Activated T-cell treated with anti-CD3 and anti-CD28 coated beads, Interleukin-2, amount 50 U/mL, for 4 hours (primary cell): ENCODE results near the gene TBC1D2B. TPM values are rescaled to one million over a fixed set of nuclear protein-coding genes. Genes with fewer than 3 reads are reported as not detected.
A peak's percentile ranks its signal among the peaks of the same experiment; 100 is the strongest.

Experiments
- ATAC-seq, 2 donors: fragments of 200-7000 bp; cut with Tn5 transposase; one replicate each; pipeline ENCODE4 v1.10.0; 2021
- DNase-seq: peaks from one replicate; pipeline ENCODE4 v3.0.0-alpha.2; 2020
- H3K27me3 Mint-ChIP-seq: one replicate; pipeline ENCODE4 v1.8.0; 2021; ENCODE audit warnings: low read depth, mixed read lengths
- H3K36me3 Mint-ChIP-seq: one replicate; pipeline ENCODE4 v1.8.0; 2022; ENCODE audit warnings: mixed read lengths; ENCODE audit not compliant: insufficient read depth
- H3K4me1 Mint-ChIP-seq: one replicate; pipeline ENCODE4 v1.8.0; 2021; ENCODE audit warnings: low read depth, mixed read lengths
- H3K4me3 Mint-ChIP-seq: one replicate; pipeline ENCODE4 v1.8.0; 2021; ENCODE audit warnings: mild to moderate bottlenecking, moderate library complexity, mixed read lengths
- H3K9me3 Mint-ChIP-seq: one replicate; pipeline ENCODE4 v1.8.0; 2021; ENCODE audit warnings: mixed read lengths
- total RNA-seq, 3 donors: library from RNA; stranded (reverse); gene quantifications; one replicate each; pipeline ENCODE4 v1.2.1, GENCODE V29; 2021

Gene TBC1D2B
- total RNA-seq, 3 donors from 2014 or later, result 22.8 to 24.9 (median 24.0) TPM

DNA sequence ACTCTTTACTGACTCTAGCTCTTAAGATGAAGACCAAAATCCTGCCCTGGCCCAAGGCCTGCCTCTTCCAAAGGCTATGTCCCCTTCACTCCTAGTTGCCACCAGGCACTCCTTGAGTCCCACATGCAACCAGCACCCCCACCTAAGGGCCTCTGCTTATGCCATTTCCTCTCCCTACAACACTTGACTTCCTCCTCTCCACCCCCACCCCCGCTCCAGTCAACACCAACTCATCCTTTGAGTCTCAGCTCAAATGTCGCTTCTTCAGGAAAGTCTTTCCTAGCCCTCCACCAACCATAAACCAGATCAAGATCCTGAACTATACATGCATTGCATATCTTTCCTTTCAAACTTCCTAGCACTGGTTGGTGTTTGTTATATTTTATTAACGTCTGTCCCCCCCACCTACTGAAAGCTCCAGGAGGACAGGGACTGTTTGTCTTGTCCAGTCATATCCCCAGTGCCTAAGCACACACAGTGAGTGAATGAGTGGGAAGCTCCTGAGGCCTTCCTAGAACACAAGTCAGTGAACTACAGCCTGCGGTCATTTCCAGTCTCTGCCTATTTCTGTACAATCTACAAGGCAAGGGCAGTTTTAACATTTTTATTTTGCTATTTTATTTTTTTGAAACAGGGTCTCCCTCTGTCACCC is 7.3 kb downstream of the TBC1D2B start:
- DNase-seq, result no peak
- Mint-ChIP-seq H3K4me1 (peaks cover 37% of the 10 kb centered on the region), H3K36me3 (peaks cover 6% of the 10 kb centered on the region), H3K9me3 (no peaks in the 10 kb centered on the region), H3K27me3 (no peaks in the 10 kb centered on the region), H3K4me3 (peak overlapping the region; percentile 75)
- peak; percentile 27 to 36 for ATAC-seq

DNA sequence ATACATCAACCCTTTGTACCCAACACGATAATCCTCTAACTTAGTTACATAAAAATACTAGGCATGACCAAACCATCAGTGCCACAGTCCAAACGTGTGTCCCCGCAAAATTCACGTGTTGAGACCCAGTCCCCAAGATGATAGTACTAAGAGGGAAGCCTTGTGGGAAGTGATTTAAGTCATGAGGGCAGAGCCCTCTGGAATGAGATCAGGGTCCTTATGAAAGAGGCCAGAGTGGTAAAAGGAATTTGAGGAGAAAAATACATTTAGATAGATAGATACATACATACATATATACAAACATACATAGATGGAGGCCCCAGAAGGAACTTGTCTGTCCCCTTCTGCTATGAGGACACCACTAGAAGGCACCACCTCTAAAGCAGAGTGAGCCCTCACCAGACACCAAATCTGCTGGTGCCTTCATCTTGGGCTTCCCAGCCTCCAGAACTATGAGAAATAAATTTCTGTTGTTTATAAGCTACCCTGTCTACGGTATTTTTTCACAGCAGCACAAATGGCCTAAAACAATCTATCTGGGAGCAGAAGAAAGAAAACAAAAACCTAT is 8.0 kb downstream of the TBC1D2B start:
- peaks cover 4% of the 10 kb centered on the region for H3K36me3 Mint-ChIP-seq
- ATAC-seq, result no peak
- no peaks in the 10 kb centered on the region for H3K9me3 Mint-ChIP-seq
- H3K4me1 Mint-ChIP-seq, result peaks cover 34% of the 10 kb centered on the region
- peak overlapping the region; percentile 75 for H3K4me3 Mint-ChIP-seq
- DNase-seq, result no peak
- no peaks in the 10 kb centered on the region for H3K27me3 Mint-ChIP-seq

DNA sequence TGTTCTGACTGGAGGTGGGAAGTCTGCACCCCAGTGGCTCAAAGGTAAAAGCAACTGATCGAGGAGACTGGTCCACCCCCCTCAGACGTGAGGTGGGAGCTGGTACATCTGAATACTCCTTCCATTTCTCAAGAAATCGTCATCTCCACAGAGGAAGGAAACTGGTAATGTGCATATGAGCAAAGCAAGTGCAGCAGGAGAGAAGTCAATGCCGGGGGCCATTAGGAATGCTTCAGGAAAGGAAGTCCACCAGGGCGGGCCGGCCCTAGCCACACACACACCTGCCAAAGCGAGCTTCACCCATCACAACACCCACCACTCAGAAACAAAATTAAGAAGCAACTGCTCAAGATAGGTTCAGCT is 8.5 kb downstream of the TBC1D2B start:
- no peak for DNase-seq
- Mint-ChIP-seq H3K36me3 (no peaks in the 10 kb centered on the region), H3K27me3 (no peaks in the 10 kb centered on the region), H3K4me1 (peaks cover 29% of the 10 kb centered on the region), H3K4me3 (peak overlapping the region; percentile 75), H3K9me3 (no peaks in the 10 kb centered on the region)
- peak; percentile 15 to 40 for ATAC-seq

DNA sequence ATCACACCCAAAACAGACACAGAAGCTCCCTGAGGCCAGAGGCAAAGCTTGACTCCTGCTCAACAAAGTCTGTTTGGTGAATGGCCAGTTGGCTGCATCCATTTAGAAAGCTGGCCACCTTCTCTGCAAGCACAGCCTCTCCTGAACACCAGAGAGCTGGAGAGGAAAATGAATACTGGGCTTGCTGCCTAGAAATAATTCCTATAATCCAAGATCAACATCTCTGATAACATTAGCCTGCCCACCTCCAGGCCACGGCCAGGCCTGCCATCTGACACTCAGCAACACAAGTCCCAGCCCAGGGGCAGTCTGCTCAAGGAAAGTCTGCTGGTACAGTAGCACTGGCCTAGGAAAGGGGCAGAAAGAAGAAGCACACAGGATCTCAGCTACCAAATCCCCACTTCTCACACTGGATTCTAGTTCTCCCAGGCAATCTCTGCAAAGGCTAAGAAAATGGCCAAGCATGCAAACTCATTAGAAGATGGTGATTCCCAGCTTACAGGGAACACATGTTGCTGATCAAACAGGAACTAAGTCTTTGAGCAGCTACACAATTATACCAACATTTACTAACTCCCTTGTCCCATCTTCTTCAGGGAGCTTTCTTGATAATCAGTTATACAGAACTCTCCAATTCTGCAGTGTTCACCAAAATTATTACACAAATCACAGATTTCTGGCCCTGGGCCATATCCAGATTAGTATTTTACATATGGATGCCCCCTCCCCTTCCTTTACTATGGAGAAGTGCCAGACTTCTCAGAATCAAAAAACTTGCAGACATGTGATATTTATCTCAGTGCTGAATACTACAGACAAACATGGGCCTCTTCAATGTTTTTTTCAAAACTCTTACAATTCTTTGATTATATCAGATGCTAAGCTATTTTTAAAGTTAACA is 9.9 kb downstream of the TBC1D2B start:
- H3K4me1 Mint-ChIP-seq, result peaks cover 15% of the 10 kb centered on the region
- peaks cover 1% of the 10 kb centered on the region for H3K36me3 Mint-ChIP-seq
- peak overlapping the region; percentile 75 for H3K4me3 Mint-ChIP-seq
- DNase-seq (no peak), ATAC-seq (no peak)
- H3K9me3 Mint-ChIP-seq, result no peaks in the 10 kb centered on the region
- no peaks in the 10 kb centered on the region for H3K27me3 Mint-ChIP-seq

DNA sequence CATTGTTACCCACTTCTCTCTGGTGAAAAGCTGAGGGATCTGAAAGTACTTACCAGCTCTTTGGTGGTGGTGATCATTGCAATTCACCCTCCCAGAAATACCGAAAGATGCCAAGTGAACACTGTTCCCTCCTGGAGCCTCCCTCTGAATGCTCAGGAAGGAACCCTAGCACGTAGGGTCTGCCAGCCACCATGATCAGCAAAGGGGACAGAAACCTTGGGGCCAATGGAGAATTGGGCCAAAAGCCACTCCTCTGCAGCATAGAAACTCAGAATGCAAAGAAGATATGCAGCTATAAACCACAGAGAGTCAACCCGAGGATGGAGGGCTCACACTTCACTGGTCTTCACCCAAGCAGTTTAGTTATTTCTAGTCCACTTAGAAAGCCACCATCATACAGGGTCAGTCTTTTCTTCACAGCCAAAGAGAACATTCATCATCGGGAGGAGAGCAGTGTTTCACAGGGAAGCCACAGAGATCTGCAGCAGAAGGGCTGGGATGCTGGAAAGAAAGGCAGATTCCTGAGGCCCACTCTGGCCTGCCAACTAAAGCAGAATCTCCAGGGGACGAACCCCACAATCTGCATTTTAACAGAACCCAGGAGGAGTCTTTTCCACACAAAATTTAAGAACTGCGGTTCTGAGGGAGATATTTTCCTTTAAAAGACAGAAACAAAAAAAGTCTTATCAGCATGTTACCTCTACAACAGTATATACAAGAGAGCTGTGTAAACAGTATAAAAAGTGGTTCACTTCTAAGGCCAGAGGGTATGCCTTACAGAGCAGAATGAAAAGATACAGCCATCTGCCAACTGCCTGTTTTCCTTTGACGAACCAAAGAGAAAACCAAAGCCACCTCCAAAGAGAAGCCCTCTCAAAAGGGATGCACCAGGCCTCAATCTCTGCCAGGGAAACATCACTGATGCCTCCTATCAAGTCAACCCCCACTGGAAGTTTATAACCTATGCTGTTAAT is 11.3 kb downstream of the TBC1D2B start:
- Mint-ChIP-seq H3K4me3 (no peak overlapping the region), H3K9me3 (no peaks in the 10 kb centered on the region), H3K36me3 (peaks cover 1% of the 10 kb centered on the region), H3K4me1 (peaks cover 11% of the 10 kb centered on the region), H3K27me3 (no peaks in the 10 kb centered on the region)
- no peak for DNase-seq
- peak in 1 of 2 donors; percentile 22 for ATAC-seq

DNA sequence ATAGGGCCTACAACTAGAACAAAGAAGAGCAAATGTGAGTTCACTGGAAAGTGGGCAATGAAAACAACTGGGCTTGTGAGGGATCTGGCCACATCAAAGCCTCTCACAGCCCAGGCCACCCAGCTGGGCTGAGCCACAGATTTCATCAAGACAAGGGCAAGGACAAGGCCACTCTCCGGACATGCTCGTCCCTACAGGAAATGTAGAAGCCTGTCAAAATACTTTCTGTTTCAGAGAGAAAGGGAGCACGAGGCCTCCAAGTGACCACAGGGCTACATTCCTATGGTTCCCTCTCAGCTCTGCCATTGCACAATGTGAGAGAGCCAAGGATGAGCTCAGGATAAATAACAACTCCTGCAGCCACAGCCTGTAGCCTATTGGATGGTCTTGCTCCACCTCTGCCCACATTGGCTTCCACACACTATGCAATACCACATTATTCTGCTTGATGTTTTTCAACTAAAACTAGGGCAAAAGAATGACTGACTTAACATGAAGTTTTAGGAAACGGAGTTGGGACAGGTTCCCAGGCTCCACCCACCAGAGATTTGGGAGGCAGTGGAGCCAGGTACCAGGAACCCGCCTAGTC is 12.1 kb downstream of the TBC1D2B start:
- Mint-ChIP-seq H3K27me3 (no peaks in the 10 kb centered on the region), H3K4me1 (peaks cover 11% of the 10 kb centered on the region)

DNA sequence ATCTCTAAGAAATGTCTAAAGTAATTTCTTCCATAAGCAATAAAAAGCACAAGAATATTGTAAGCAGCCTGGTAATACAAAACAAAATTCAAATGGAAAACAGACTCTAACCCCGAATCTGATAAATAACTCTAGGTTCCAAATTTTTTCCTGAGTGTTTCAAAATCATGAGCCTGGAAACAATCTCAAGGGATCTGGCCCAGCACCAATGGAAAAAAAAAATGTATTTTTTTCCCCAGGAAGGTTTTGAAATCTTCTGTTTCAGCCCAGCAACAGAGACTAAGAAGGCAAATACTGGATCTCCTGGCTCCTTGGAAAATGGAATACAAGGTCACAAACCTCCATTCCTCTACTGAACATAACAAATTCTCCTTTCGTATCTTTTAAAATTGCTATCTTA is 13.0 kb downstream of the TBC1D2B start:
- peaks cover 1% of the 10 kb centered on the region for H3K36me3 Mint-ChIP-seq
- peaks cover 19% of the 10 kb centered on the region for H3K4me1 Mint-ChIP-seq
- no peak overlapping the region for H3K4me3 Mint-ChIP-seq
- no peak for ATAC-seq
- H3K9me3 Mint-ChIP-seq, result no peaks in the 10 kb centered on the region
- DNase-seq, result no peak
- no peaks in the 10 kb centered on the region for H3K27me3 Mint-ChIP-seq

More for the DNA sequence above, 12.1 kb downstream of the TBC1D2B start:
- H3K36me3 Mint-ChIP-seq, result peaks cover 1% of the 10 kb centered on the region
- H3K9me3 Mint-ChIP-seq, result no peaks in the 10 kb centered on the region
- ATAC-seq (peak in 1 of 2 donors; percentile 16), DNase-seq (no peak)
- H3K4me3 Mint-ChIP-seq, result no peak overlapping the region

DNA sequence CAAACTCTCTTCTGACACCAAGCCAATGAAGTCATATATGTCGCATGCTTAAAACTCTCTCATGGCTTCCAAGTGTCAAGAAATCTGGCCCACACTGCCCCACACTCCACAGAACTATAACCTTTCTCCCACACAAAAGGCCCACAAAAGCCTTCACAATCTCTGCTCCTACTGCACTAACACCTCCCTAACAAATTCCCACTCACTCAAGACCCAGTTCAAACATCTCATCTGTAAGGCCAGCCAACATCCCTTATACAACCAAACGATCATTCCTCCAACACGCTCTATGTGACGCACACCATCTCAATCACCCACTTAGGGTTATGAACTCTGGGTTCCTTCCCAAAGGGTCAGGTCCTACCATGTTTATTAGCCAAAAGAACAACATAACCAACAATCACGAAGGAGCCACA is 13.5 kb downstream of the TBC1D2B start:
- H3K27me3 Mint-ChIP-seq, result no peaks in the 10 kb centered on the region
- H3K36me3 Mint-ChIP-seq, result peaks cover 1% of the 10 kb centered on the region
- no peaks in the 10 kb centered on the region for H3K9me3 Mint-ChIP-seq
- no peak for DNase-seq
- H3K4me3 Mint-ChIP-seq, result no peak overlapping the region
- ATAC-seq, result no peak
- H3K4me1 Mint-ChIP-seq, result peaks cover 25% of the 10 kb centered on the region

DNA sequence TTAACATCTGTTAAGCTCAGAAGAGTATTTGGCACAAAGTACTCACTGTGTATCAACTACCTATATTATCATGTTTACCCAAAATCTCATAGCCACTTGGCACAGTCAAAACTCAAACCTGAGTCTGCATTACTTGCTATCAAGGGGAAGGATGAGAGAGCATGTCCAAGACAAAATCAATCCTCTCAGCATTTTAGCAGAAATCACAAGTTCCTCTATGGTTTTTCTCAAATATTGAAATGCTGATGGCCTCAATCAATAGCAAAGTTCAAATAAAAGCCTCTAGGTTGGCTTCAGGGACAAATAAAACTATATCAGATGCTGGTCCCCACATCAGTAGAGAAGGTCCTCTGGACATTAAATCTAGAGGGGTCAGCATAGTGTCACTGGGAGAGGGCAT is 14.3 kb downstream of the TBC1D2B start:
- no peaks in the 10 kb centered on the region for H3K27me3 Mint-ChIP-seq
- H3K4me3 Mint-ChIP-seq, result no peak overlapping the region
- H3K9me3 Mint-ChIP-seq, result no peaks in the 10 kb centered on the region
- peaks cover 1% of the 10 kb centered on the region for H3K36me3 Mint-ChIP-seq
- ATAC-seq (no peak), DNase-seq (no peak)
- peaks cover 33% of the 10 kb centered on the region for H3K4me1 Mint-ChIP-seq

DNA sequence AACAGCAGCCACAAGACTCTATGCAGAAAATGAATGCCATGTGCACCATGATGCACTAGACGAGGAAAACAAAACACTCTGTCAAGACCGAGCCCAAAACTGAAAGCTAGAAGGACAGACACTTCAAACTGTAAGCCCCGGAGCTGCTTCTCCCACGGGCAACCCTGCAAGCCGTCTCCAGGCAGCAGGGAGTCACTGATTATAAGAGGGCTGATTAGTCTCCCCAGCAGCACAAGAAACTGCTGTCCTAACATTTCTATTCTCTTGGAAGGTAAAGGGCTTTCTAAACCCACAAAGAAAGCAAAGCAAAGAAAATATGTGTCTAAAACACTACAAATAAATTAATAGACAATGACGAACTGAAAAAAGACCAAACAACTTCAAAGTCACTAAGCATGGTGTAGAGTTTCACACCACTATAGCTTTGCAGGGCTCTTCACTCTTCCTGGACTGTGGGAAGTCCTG is 15.5 kb downstream of the TBC1D2B start:
- DNase-seq, result no peak
- Mint-ChIP-seq H3K4me3 (peak overlapping the region; percentile 71), H3K4me1 (peaks cover 45% of the 10 kb centered on the region), H3K36me3 (peaks cover 1% of the 10 kb centered on the region), H3K27me3 (no peaks in the 10 kb centered on the region), H3K9me3 (no peaks in the 10 kb centered on the region)
- ATAC-seq, result peak; percentile 75 to 83

DNA sequence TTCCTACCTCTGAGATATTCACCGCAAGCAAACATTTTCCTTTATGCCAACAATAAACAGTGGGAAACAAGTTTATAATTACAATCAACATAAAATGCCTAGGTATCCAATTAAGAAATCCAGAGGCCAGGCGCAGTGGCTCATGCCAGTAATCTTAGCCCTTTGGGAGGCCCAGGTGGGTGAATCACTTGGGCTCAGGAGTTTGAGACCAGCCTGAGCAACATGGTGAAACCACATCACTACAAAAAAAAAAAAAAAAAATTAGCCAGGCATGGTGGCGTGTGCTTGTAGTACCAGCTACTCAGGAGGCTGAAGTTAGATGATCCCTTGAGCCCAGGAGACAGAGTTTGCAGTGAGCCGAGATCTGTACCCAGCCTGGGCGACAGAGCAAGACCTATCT is 17.3 kb downstream of the TBC1D2B start:
- DNase-seq (no peak), ATAC-seq (peak; percentile 19 to 23)
- Mint-ChIP-seq H3K27me3 (no peaks in the 10 kb centered on the region), H3K4me3 (no peak overlapping the region), H3K36me3 (peaks cover 1% of the 10 kb centered on the region), H3K9me3 (no peaks in the 10 kb centered on the region), H3K4me1 (peaks cover 63% of the 10 kb centered on the region)

DNA sequence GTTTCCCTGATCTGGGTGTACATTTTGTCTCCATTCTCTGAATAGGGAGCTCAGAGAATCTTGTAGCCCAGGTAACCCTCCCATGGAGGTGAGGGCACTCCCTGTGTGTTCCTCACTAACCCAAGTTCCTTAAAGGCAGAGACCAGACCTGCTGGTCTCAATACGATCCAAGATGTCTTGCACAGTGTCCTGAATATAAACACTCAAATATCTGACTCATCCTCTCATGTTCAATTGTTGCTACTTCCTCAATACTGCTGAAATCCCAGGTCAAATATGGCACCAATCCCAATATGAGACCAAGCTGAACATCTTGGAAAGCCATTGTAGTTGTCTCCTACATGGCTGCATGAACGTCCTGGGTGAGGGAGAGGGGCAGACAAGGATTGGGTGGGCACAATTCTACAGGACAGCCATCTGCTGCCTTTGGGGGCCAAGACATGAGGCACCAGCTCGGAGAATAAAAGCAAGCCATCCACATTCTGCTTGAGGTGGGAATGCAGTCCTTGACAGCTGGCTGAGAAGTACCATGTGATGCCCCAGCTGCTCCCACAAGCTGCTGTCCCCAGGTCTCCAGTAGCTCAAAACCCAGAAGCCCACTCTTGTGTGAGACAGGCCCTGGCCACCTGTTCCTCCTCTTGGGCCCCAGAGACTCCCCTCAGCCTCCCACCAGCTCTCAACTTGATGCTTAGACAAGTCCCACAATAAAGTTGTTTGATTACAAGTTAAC is 18.2 kb downstream of the TBC1D2B start:
- Mint-ChIP-seq H3K9me3 (no peaks in the 10 kb centered on the region), H3K36me3 (peaks cover 1% of the 10 kb centered on the region), H3K4me3 (no peak overlapping the region), H3K27me3 (no peaks in the 10 kb centered on the region), H3K4me1 (peaks cover 72% of the 10 kb centered on the region)
- ATAC-seq (no peak), DNase-seq (no peak)

DNA sequence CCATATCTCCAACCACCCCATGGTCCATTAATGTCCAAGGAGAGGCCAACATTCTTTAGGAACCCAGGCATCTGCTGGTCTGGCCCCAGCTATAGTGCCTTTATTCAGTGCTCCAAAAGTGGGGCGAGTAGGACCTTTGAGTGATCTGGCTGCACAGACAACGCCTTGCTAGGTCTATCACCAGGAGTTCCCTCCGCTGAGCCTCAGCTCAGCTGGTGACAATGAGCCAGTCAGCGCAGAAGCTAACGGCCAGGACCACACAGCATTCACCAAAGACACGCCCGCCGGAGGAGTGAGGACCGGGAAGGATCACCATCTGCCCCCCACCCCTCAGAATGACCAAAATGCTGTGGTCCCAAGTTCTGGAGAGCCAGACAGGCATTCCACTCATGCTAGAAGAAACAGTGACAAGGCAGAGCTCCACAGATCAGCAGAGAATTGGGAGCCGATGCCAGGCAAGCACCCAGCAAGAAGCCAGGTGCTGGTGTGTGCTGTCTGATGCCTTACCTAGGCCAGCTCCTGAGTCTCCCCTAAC is 19.0 kb downstream of the TBC1D2B start:
- H3K4me1 Mint-ChIP-seq, result peaks cover 79% of the 10 kb centered on the region
- no peaks in the 10 kb centered on the region for H3K27me3 Mint-ChIP-seq
- DNase-seq (no peak), ATAC-seq (no peak)
- peaks cover 6% of the 10 kb centered on the region for H3K36me3 Mint-ChIP-seq
- H3K9me3 Mint-ChIP-seq, result no peaks in the 10 kb centered on the region
- no peak overlapping the region for H3K4me3 Mint-ChIP-seq
